GM19043 (cell line): Measurements from ENCODE around the gene GMIP.

Experiments used
- ATAC-seq: cut with Tn5 transposase; IDR thresholded peaks from one replicate; pipeline ENCODE4 v1.9.1; 2021; ENCODE audit warnings: low read depth; ENCODE audit not compliant: unreplicated experiment

GMIP gene

GRCh38 chr19:19636573-19637185, 6.8 kb downstream of the GMIP start:
- ATAC-seq = no peak

GRCh38 chr19:19635313-19635702, 8.1 kb downstream of the GMIP start:
- no peak for ATAC-seq

- ATAC-seq = no peak
Observed at GRCh38 chr19:19634516-19635312, 8.7 kb downstream of the GMIP start.

GRCh38 chr19:19633711-19634515, 9.5 kb downstream of the GMIP start:
- no peak for ATAC-seq

GRCh38 chr19:19632661-19633060, 10.8 kb downstream of the GMIP start:
- no peak for ATAC-seq

- no peak for ATAC-seq
Observed at GRCh38 chr19:19631346-19631745, 12.1 kb downstream of the GMIP start.

- ATAC-seq = no peak
Observed at GRCh38 chr19:19630426-19630825, 13.0 kb downstream of the GMIP start.

GRCh38 chr19:19630062-19630414, 13.4 kb downstream of the GMIP start:
- no peak for ATAC-seq

GRCh38 chr19:19628501-19629134, 14.8 kb downstream of the GMIP start:
- ATAC-seq = no peak

- no peak for ATAC-seq
Observed at GRCh38 chr19:19627621-19628500, 15.6 kb downstream of the GMIP start, which contains the start of gene LPAR2. LPAR2 (minus strand) TSS chr19:19628220; CDS start chr19:19627275, 945 bp downstream.

GRCh38 chr19:19626516-19627472, 16.7 kb downstream of the GMIP start:
- no peak for ATAC-seq

GRCh38 chr19:19624032-19624570, 19.4 kb downstream of the GMIP start:
- no peak for ATAC-seq

- ATAC-seq = no peak
Observed at GRCh38 chr19:19623383-19623782, 20.1 kb downstream of the GMIP start.

GRCh38 chr19:19619849-19620210, 23.6 kb downstream of the GMIP start:
- no peak for ATAC-seq

GRCh38 chr19:19619181-19619848, 24.1 kb downstream of the GMIP start:
- no peak for ATAC-seq

GRCh38 chr19:19618219-19619051, 25.0 kb downstream of the GMIP start, which contains the start of gene PBX4:
PBX4 (minus strand) TSS chr19:19618687; CDS start chr19:19618629, 58 bp downstream.
- ATAC-seq = peak; percentile 96

GRCh38 chr19:19615086-19615485, 28.4 kb downstream of the GMIP start:
- ATAC-seq = no peak
